H1 (cell line): ENCODE results near the gene MACROD2. TPM values are rescaled to one million over a fixed set of nuclear protein-coding genes. Genes with fewer than 3 reads are reported as not detected.

Experiments used
- CTCF ChIA-PET: fragments of 300-600 bp; sonication (Branson Sonifier 250); formaldehyde crosslinking; loops from one replicate; lab custom pipeline; 2021; ENCODE audit not compliant: partially characterized antibody; lab: Charles Lee
- POLR2A ChIA-PET: fragments of 300-600 bp; sonication (Branson Sonifier 250); formaldehyde crosslinking; loops from one replicate; lab custom pipeline; 2021; ENCODE audit warnings: inconsistent platforms; ENCODE audit not compliant: partially characterized antibody; lab: Charles Lee
- DNase-seq, 2 experiments: peaks; one replicate each; pipeline versions ENCODE4 v3.0.0 to v3.0.0-alpha.2; 2010 to 2022; ENCODE audit warnings: low spot score in 2 of 2, low read depth in 1 of 2, mixed read lengths in 1 of 2
- FAIRE-seq: peaks from 2 replicates; lab custom pipeline; 2011; peaks lifted over from hg19 to GRCh38; lab: Jason Lieb, UNC
- H2AFZ ChIP-seq: 2 replicates; pipeline ENCODE4 v1.8.1; 2012; ENCODE audit warnings: low read length, inconsistent platforms
- H2AK5ac ChIP-seq: 2 replicates; pipeline ENCODE4 v1.6.1; 2013; ENCODE audit warnings: low read depth, low read length
- H2BK120ac ChIP-seq: replicated peaks from 2 replicates; pipeline ENCODE3; 2013; ENCODE audit warnings: low read depth, low read length, inconsistent platforms
- H2BK12ac ChIP-seq: 2 replicates; pipeline ENCODE4 v1.6.1; 2013; ENCODE audit warnings: low read depth, low read length
- H2BK15ac ChIP-seq: 2 replicates; pipeline ENCODE4 v1.6.1; 2013; ENCODE audit warnings: low read length
- H2BK20ac ChIP-seq: 2 replicates; pipeline ENCODE4 v1.6.1; 2013; ENCODE audit warnings: low read length
- H2BK5ac ChIP-seq: 2 replicates; pipeline ENCODE4 v1.6.1; 2013; ENCODE audit warnings: low read depth, low read length
- H3K14ac ChIP-seq: 2 replicates; pipeline ENCODE4 v1.6.1; 2013; ENCODE audit warnings: inconsistent platforms; ENCODE audit not compliant: insufficient read length
- H3K18ac ChIP-seq: 2 replicates; pipeline ENCODE4 v1.6.1; 2013; ENCODE audit warnings: low read length; ENCODE audit errors: extremely low read depth
- H3K23ac ChIP-seq: 2 replicates; pipeline ENCODE4 v1.6.1; 2013; ENCODE audit warnings: inconsistent platforms; ENCODE audit not compliant: insufficient read length
- H3K23me2 ChIP-seq: 2 replicates; pipeline ENCODE4 v1.6.1; 2013; ENCODE audit warnings: low read depth, low read length
- H3K27ac ChIP-seq: 2 replicates; pipeline ENCODE4 v1.6.1; 2011; ENCODE audit warnings: low read depth, low read length, inconsistent platforms
- H3K27me3 ChIP-seq, 4 experiments: replicated peaks in 1 of 4; 1 replicate in 1 of 4; 2 replicates in 3 of 4; pipeline versions ENCODE4 v1.6.1 to v1.8.1; 2011 to 2013; ENCODE audit warnings: low read length in 3 of 4, mild to moderate bottlenecking in 3 of 4, inconsistent platforms in 2 of 4, mixed read lengths in 2 of 4, moderate library complexity in 1 of 4; ENCODE audit not compliant: control insufficient read depth in 3 of 4, insufficient read depth in 3 of 4; ENCODE audit errors: extremely low read depth in 1 of 4
- H3K36me3 ChIP-seq, 4 experiments: 2 replicates each; pipeline versions ENCODE4 v1.6.1 to v1.8.1; 2011 to 2013; ENCODE audit warnings: mild to moderate bottlenecking in 4 of 4, low read length in 3 of 4, moderate library complexity in 2 of 4, control low read depth in 1 of 4, inconsistent platforms in 1 of 4; ENCODE audit not compliant: insufficient read depth in 4 of 4, control insufficient read depth in 2 of 4
- H3K4ac ChIP-seq: replicated peaks from 2 replicates; pipeline ENCODE3; 2013; ENCODE audit warnings: low read length, low read depth, mixed read lengths, inconsistent platforms; ENCODE audit not compliant: insufficient read length
- H3K4me1 ChIP-seq, 4 experiments: replicated peaks in 1 of 4; 1 replicate in 1 of 4; 2 replicates in 3 of 4; pipeline versions ENCODE4 v1.6.1 to v1.8.1; 2011 to 2013; ENCODE audit warnings: low read length in 3 of 4, inconsistent platforms in 2 of 4, mixed read lengths in 1 of 4; ENCODE audit not compliant: insufficient read depth in 4 of 4, control insufficient read depth in 3 of 4
- H3K4me2 ChIP-seq, 2 experiments: 2 replicates each; pipeline versions ENCODE4 v1.6.1 to v1.8.1; 2011 to 2013; ENCODE audit warnings: low read depth in 2 of 2, low read length in 2 of 2, control low read depth in 1 of 2, inconsistent platforms in 1 of 2, mild to moderate bottlenecking in 1 of 2; ENCODE audit not compliant: insufficient read depth in 1 of 2
- H3K4me3 ChIP-seq, 4 experiments: fragments of 200-600, 300-600 bp in 1 of 4; sonication (generic), shearing (Covaris generic), sonication (Bioruptor Twin) in 1 of 4; 2 replicates each; pipeline versions ENCODE4 v1.5.1 to v1.8.1; 2011 to 2016; ENCODE audit warnings: low read length in 4 of 4, low read depth in 3 of 4, control low read depth in 2 of 4, inconsistent platforms in 2 of 4, mild to moderate bottlenecking in 2 of 4, mixed read lengths in 1 of 4, moderate library complexity in 1 of 4; ENCODE audit not compliant: insufficient read depth in 2 of 4; ENCODE audit errors: extremely low read depth in 1 of 4
- H3K56ac ChIP-seq: replicated peaks from 2 replicates; pipeline ENCODE3; 2013; ENCODE audit warnings: low read depth, mild to moderate bottlenecking, mixed read lengths, low read length, inconsistent platforms; ENCODE audit not compliant: insufficient read length
- H3K79me1 ChIP-seq: 2 replicates; pipeline ENCODE4 v1.6.1; 2013; ENCODE audit warnings: low read depth, low read length, control low read depth
- H3K79me2 ChIP-seq, 2 experiments: 2 replicates each; pipeline versions ENCODE4 v1.6.1 to v1.8.1; 2012 to 2013; ENCODE audit warnings: low read length in 2 of 2, mild to moderate bottlenecking in 2 of 2, inconsistent platforms in 1 of 2; ENCODE audit not compliant: insufficient read depth in 2 of 2, control insufficient read depth in 1 of 2
- H3K9ac ChIP-seq, 4 experiments: replicated peaks in 1 of 4; 1 replicate in 1 of 4; 2 replicates in 3 of 4; pipeline versions ENCODE4 v1.6.1 to v1.8.1; 2011 to 2013; ENCODE audit warnings: low read depth in 3 of 4, low read length in 3 of 4, control low read depth in 2 of 4, mild to moderate bottlenecking in 2 of 4, moderate library complexity in 2 of 4, inconsistent platforms in 1 of 4; ENCODE audit errors: extremely low read depth in 1 of 4
- H3K9me3 ChIP-seq, 2 experiments: 2 replicates each; pipeline versions ENCODE4 v1.6.1 to v1.8.1; 2012 to 2013; ENCODE audit warnings: mild to moderate bottlenecking in 2 of 2, moderate library complexity in 2 of 2, control low read depth in 1 of 2, inconsistent platforms in 1 of 2, low read depth in 1 of 2, low read length in 1 of 2, mixed read lengths in 1 of 2; ENCODE audit not compliant: insufficient read depth in 2 of 2
- H4K20me1 ChIP-seq, 2 experiments: replicated peaks in 1 of 2; 2 replicates each; pipeline versions ENCODE3 to v1.8.1; 2011 to 2013; ENCODE audit warnings: inconsistent platforms in 2 of 2, low read length in 2 of 2, mild to moderate bottlenecking in 1 of 2; ENCODE audit not compliant: insufficient read depth in 2 of 2, control insufficient read depth in 1 of 2
- H4K5ac ChIP-seq: 2 replicates; pipeline ENCODE4 v1.6.1; 2013; ENCODE audit warnings: low read length, low read depth, mixed read lengths, inconsistent platforms; ENCODE audit not compliant: insufficient read length
- H4K8ac ChIP-seq: 2 replicates; pipeline ENCODE4 v1.8.0; 2013; ENCODE audit warnings: mild to moderate bottlenecking, moderate library complexity, low read length, inconsistent platforms; ENCODE audit not compliant: insufficient read depth; ENCODE audit errors: extremely low read depth
- H4K91ac ChIP-seq: replicated peaks from 2 replicates; pipeline ENCODE3; 2013; ENCODE audit warnings: low read length, mixed read lengths, inconsistent platforms; ENCODE audit not compliant: insufficient read length
- CEBPB ChIP-seq: IDR thresholded peaks from 2 replicates; pipeline ENCODE4 v1.6.1; 2012; ENCODE audit warnings: low read depth, low read length
- KDM4A ChIP-seq: IDR thresholded peaks from one replicate; pipeline ENCODE4 v1.7.1; 2012; ENCODE audit warnings: low read depth, mild to moderate bottlenecking, moderate library complexity, low read length, inconsistent platforms; ENCODE audit not compliant: severe bottlenecking
- WGBS, 2 experiments: shearing (Covaris generic) in 1 of 2; methylation state at CpG; one replicate each; pipeline versions ENCODE4 v1.1.6 to v1.1.7; 2013 to 2015; ENCODE audit warnings: low lambda C conversion rate in 2 of 2, mixed read lengths in 2 of 2, inconsistent platforms in 1 of 2, low coverage in 1 of 2, missing lambda C conversion rate in 1 of 2; ENCODE audit not compliant: insufficient replicate concordance in 2 of 2, insufficient coverage in 1 of 2, insufficient read length in 1 of 2; ENCODE audit errors: extremely low coverage in 1 of 2, missing lambda C conversion rate in 1 of 2; 5-methylcytosine and 5-hydroxymethylcytosine counted together
- polyA plus RNA-seq, 7 experiments: library from polyadenylated mRNA; depleted of rRNA in 3 of 7; stranded (reverse) in 5 of 7; unstranded in 2 of 7; fragments of >200 nt in 5 of 7; fragments of 200-250 nt in 2 of 7; gene quantifications; 1 replicate in 5 of 7; 2 replicates in 1 of 7; 4 replicates in 1 of 7; pipeline versions ENCODE4 v1.2.1 to v1.2.3, GENCODE V29; 2011 to 2013; ENCODE audit warnings: missing spikeins in 2 of 7, mixed read lengths in 2 of 7
- total RNA-seq: library from RNA; stranded (reverse); fragmentation: NEBNext Ultra II Directional; extraction: Animal tissue kit (Norgen Biotek cat#: 25700); gene quantifications from 2 replicates; pipeline ENCODE4 v1.2.1, GENCODE V29; 2021

The MACROD2 gene
- total and polyA plus RNA-seq, 2 of the 8 experiments (the other 6 are each of a cell fraction or from before 2014, with no cell fraction given) = 0.70 to 3.9 TPM

- no peak overlapping the region for H2AFZ ChIP-seq
- no peaks in the 10 kb centered on the region for H3K79me2 ChIP-seq
- no peaks in the 10 kb centered on the region for H4K20me1 ChIP-seq
- no peak overlapping the region for H4K91ac ChIP-seq
- DNase-seq = no peak
- no peak overlapping the region for H4K5ac ChIP-seq
- H3K4me2 ChIP-seq = no peak overlapping the region
- no peaks in the 10 kb centered on the region for H3K23me2 ChIP-seq
- H3K14ac ChIP-seq = no peak overlapping the region
- H3K4me1 ChIP-seq = no peaks in the 10 kb centered on the region
- no peak overlapping the region for H2BK15ac ChIP-seq
- no peak overlapping the region for H3K4ac ChIP-seq
- POLR2A ChIA-PET = no interaction called here
- no peak overlapping the region for H3K18ac ChIP-seq
- H2BK5ac ChIP-seq = no peak overlapping the region
- no peak overlapping the region for H4K8ac ChIP-seq
- H2BK20ac ChIP-seq = no peak overlapping the region
- TF ChIP-seq KDM4A (no peak), CEBPB (0 out of 2 replicates have a peak, but pooled peaks have one; percentile 4)
- TF ChIP-seq, all 59 proteins: peak for 1
- WGBS, 2 experiments = 100% methylated on average over 4 of the region's 6 CpGs; no CpG with 5 or more reads in 1 of the 2 experiments
- H3K23ac ChIP-seq = no peak overlapping the region
- no peaks in the 10 kb centered on the region for H3K79me1 ChIP-seq
- H3K27me3 ChIP-seq = no peaks in the 10 kb centered on the region
- H3K9ac ChIP-seq = no peak overlapping the region
- peaks cover 2 to 6% of the 10 kb centered on the region in 2 experiments; a peak in 2 of 4 replicates for H3K9me3 ChIP-seq
- CTCF ChIA-PET = no interaction called here
- H3K4me3 ChIP-seq = no peak overlapping the region
- no peak overlapping the region for H2BK120ac ChIP-seq
- H2BK12ac ChIP-seq = no peak overlapping the region
- H3K27ac ChIP-seq = no peak overlapping the region
- no peak overlapping the region for H2AK5ac ChIP-seq
- H3K56ac ChIP-seq = no peak overlapping the region
- no peaks in the 10 kb centered on the region for H3K36me3 ChIP-seq
- no peak for FAIRE-seq
These were observed 1944.8 kb downstream of the MACROD2 start for GRCh38 chr20:15940127-15940526.
